LoVo (cell line): ENCODE data around the gene TOMM20L.

Experiments used
- DNase-seq: peaks from one replicate; pipeline ENCODE4 v3.0.0-alpha.2; 2016; ENCODE audit warnings: low spot score

TOMM20L gene

DNA sequence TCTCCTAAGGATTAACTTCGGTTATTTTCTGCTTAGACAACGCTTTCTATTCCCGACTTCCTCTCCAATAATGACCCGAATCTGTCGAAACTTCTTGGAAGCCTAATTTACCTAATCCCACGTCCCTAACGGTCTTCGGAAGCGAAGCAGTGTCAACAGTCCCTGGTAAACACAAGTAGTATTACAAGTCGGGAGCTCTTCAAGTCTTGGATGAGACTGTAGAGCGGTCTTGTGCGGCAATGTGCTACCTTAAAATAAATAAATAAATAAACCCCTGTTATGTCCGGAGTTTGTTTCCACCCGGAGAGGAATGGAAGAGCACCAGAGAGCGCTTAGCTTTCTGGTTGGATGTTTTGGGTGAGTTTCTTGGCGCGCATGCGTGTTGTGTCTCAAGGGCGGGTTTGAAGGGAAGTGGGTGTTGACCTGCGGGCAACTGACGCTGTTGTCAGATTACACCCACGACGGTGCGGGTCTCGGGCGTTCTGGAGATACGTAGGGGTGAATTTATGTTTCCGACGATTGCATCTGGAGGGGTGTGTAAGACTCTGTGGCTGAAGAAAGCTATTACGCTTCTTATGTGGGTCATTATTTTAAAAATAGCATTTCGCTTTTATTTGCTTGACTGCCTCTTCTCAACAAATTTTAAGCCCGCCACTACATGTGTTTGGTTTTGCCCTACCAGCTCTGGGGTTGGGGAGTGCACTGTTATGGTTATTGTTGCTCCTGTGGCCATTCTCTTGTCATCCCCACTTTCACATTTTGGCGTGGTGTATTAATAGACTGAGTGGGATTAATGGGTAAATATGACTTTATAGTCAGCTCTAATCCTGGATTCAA, 31.8 kb downstream of the TOMM20L start, which contains the start of the genes KIAA0586 and TIMM9:
Gene KIAA0586 (plus strand): TSS at position 439 of the 837 bp plus-strand sequence. CDS start 546 bp downstream, outside the sequence.
Gene TIMM9 (minus strand): TSS at position 251 of the 837 bp plus-strand sequence. CDS start 15,586 bp downstream, outside the sequence.
- peak; percentile 97 for DNase-seq

DNA sequence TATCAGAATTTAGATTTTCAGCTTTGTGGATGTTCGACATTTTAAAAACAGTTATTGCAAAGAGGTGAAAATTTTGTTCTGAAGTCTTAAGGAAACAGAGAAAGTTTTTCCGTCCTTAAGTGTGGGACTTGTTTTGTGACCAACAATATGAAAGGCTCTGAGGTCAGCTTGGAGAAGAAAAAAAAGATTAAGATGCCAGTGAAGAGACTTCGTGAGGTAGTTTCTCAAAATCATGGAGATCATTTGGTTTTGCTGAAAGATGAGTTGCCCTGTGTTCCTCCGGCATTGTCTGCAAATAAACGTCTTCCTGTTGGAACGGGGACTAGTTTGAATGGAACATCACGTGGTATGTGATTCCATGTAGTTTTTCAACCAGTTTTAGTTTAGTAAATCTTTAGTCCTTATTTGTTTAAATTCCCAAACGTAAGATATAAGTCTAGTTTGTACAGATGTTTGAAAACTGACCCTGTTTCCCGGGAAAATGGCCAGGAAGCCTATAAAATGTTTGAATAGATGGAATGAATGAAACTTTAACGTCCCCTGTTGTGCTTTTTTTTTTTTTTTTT, 32.5 kb downstream of the TOMM20L start:
- peak; percentile 46 for DNase-seq

DNA sequence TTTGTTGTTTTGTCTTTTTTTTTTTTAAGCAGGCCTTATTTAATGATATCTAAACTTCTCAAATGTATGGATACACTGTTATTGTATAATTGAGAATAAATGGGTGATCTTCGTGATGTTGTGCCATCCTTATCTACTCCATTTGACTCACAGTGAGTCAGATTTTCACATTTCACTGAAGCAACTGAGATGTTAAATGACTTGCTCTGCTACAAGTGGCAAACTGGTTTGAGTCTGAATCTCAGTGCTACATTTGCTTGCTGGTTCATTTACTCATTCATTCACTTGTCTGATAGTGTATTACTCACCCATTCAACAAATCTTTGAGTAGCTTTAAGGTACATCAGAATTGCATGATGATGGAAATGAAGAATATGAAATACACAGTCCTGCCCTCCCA, 34.4 kb downstream of the TOMM20L start:
- no peak for DNase-seq

DNA sequence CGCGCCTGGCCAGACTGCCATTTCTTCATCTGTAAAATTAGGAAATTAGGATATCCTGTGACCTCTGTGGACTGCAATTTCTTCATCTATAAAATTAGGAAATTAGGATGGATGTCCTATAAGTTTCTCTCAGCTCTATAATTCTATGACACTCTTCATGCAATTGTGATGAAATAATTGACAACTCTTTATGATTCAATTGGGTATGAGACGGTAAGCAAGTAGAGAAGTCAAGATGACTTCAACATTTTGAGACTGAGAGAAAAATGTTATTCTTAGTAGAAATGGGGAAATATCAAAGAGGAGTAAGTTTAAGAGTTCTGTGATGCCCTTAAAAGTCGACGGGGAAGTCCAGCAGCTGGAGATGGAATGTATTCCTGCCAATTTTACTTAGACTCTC, 43.7 kb downstream of the TOMM20L start:
- DNase-seq: no peak

DNA sequence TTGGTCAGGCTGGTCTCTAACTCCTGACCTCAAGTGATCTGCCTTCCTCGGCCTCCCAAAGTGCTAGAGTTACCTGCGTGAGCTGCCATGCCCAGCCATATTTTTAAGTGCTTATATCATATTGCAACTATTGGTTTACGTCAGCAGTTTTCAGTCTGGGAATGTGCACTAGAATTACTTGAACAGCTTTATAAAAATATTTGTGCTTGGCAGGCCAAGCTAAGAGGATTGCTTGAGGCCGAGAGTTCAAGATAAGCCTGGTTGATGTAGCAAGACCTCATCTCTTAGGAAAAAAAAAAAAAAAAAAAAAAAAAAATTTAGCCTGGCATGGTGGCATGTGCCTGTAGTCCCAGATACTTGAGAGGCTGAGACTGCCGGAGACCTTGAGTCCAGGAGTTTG, 48.9 kb downstream of the TOMM20L start:
- DNase-seq: no peak

DNA sequence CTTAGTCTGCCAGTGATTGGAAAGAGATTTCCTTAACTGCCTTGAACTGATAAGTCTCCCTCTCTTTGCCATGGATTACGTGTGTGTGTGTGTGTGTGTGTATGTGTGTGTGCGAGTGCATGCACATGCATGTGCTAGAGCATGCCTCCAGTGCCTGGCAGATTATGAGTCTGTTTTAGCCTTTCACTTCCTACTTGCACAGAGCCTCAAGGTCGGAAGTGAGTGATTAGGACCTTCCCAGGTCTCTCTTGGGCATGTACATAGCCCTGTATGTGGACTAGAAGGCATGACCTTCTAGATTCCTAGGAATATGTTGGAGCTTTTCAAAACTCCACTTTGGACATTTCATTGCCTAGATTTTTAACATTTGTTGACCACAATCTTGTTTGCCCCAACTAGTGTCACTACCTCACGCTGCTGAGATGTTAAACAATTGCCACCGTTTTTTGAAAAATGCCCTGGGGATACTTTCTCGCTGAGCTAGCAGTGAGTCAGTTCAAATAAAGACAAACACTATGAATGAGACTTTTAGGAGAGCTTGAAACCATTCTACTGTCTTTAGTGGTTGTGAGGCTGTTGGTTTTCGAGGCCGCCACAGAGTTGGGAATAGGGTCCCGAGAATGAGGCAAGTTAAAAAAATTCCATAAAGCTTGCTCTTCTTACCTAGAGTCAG, 60.0 kb downstream of the TOMM20L start:
- no peak for DNase-seq
